GM12801 (cell line): ENCODE data around the gene MUC3A.

Experiments
- CTCF ChIP-seq: IDR thresholded peaks from one replicate; pipeline ENCODE4 v1.5.1; 2011; ENCODE audit warnings: control low read depth; ENCODE audit not compliant: insufficient read length; ENCODE audit errors: extremely low read depth

Gene MUC3A

DNA sequence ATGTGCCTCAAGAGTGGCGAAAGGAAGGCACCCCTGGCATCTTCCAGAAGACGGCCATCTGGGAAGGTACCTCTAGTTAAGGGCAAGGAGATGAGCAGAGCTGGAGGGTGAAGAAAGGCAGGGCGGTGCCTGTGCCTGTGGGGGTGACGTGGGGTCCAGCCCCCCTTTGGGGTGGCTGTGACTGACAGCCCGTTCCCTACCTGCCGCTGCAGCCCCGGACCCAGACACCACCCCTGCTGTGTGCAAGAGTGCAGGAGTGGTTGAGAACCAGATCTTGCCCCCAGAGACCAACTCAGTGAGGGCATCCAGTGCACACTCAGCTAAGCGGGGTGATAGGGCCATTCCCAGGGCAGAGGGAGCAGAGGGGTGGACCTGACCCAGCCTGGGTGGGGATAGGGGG lies 66.3 kb downstream of the MUC3A start:
- TF ChIP-seq CTCF, result no peak

DNA sequence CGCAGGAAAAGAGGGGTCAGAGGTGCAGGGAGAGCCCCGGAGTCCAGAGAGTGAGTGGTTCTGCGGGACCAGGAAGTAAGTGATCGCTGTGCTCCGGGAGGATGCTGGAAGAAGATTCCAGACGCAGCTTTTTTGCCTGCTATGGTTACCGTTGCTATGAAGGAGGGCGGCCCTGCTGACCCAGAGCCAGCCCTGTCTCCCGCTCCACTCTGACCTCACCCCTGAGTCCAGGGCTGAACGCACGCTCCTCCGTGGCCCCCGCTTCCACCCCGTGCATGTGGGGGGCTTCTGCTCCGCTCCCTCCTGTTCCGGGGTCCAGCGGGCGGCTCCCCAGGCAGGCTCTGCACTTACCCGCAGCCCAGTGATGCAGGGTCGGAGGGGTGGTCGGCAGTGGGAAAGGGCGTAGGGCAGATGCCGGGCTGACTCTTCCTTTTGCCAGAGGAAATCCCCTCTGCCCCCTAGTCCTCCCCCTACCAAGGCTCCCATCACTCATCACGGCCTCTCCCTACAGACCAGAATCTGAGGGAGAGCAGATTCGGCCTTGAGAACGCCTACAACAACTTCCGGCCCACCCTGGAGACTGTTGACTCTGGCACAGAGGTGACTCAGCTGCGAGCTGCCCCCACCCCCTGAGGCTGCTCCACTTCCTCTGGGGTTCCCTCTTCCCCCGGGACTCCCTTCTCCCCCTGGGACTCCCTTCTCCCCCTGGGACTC lies 67.9 kb downstream of the MUC3A start:
- TF ChIP-seq CTCF, result no peak
